Ectodermal cell (in vitro differentiated cells): ENCODE data around the gene RD3L. TPM values are rescaled to one million over a fixed set of nuclear protein-coding genes. Genes with fewer than 3 reads are reported as not detected.
"Not testable (repeated sequence)": the region's sequence is repeated elsewhere in the genome, so short reads cannot be mapped to it uniquely, and the experiment has no call there.

ENCODE experiments used
- H3K27ac ChIP-seq: 2 replicates; pipeline ENCODE4 v1.7.0; 2013; ENCODE audit warnings: mild to moderate bottlenecking, low read depth, low read length; ENCODE audit not compliant: insufficient read depth, poor library complexity, severe bottlenecking
- H3K27me3 ChIP-seq: 2 replicates; pipeline ENCODE4 v1.7.0; 2013; ENCODE audit warnings: mild to moderate bottlenecking, low read length; ENCODE audit not compliant: insufficient read depth, control insufficient read depth, poor library complexity, severe bottlenecking
- H3K36me3 ChIP-seq: one replicate; pipeline ENCODE4 v1.7.0; 2013; ENCODE audit warnings: low read length; ENCODE audit not compliant: control insufficient read depth, insufficient read depth
- H3K4me1 ChIP-seq: one replicate; pipeline ENCODE4 v1.7.0; 2013; ENCODE audit warnings: low read length; ENCODE audit not compliant: control insufficient read depth, insufficient read depth
- H3K4me3 ChIP-seq: 2 replicates; pipeline ENCODE4 v1.7.0; 2013; ENCODE audit warnings: low read depth, low read length, control low read depth; ENCODE audit not compliant: insufficient read depth
- H3K9me3 ChIP-seq: 2 replicates; pipeline ENCODE4 v1.7.0; 2013; ENCODE audit warnings: mild to moderate bottlenecking, low read length, moderate library complexity; ENCODE audit not compliant: control insufficient read depth
- WGBS, 2 experiments: methylation state at CpG; one replicate each; pipeline ENCODE4 v1.1.7; 2013; ENCODE audit warnings: missing lambda C conversion rate in 2 of 2; 5-methylcytosine and 5-hydroxymethylcytosine counted together
- polyA plus RNA-seq, 4 experiments: library from polyadenylated mRNA; stranded (reverse); fragments of 50-300 nt; gene quantifications; one replicate each; pipeline ENCODE4 v1.2.3, GENCODE V29; 2013

Gene RD3L
- not detected for polyA plus RNA-seq (2013, experiment 1 of 4)
- polyA plus RNA-seq (2013, experiment 2 of 4): not detected
- not detected for polyA plus RNA-seq (2013, experiment 3 of 4)
- not detected for polyA plus RNA-seq (2013, experiment 4 of 4)

DNA sequence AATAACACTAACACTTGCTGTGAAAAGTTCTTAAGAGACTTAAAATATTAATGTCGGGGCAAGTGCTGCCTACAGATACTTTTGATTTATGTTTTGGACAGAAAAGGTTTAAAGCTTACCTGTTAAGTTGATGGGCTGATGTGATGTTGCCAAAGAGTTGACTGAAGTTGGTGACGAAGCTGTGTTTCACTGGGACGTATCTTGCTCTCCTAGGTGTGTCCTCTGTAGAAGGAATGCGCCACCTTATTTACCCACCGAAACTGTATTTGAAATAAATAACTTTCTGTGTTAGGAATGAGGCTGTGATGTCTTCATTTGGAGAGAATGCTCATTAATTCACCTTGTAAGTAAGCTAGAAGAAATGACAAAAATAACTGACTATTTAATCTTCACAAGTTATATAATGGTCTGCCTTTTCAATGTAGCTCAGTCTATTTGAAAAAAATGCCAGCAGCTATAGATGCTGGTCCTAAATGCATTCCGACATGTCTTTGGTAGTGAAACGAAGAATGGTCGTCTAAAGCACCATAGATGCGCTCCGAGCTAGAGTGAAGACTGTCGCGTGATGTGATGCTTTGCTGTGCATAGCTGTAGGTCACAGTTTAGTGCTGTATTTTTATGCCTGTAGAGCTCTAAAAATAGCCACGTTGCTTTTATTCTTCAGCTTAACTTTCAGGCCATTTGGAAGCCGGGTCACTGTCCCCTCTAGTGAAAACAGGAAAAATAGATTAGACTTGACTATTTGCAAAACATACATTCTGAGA is at the start of gene RD3L:
Gene RD3L (minus strand): TSS at position 557 of the 764 bp plus-strand sequence. CDS start 834 bp downstream, outside the sequence.
- H3K4me1 ChIP-seq: no peaks in the 10 kb centered on the region
- no peak within 1 kb of the TSS for H3K4me3 ChIP-seq
- no peaks in the 10 kb centered on the region for H3K9me3 ChIP-seq
- no peaks in the 10 kb centered on the region for H3K27me3 ChIP-seq
- H3K36me3 ChIP-seq: no peaks in the 10 kb centered on the region
- no peak within 1 kb of the TSS for H3K27ac ChIP-seq
- 91 to 95% methylated on average over 13 to 14 of the region's 14 CpGs for WGBS, 2 experiments

DNA sequence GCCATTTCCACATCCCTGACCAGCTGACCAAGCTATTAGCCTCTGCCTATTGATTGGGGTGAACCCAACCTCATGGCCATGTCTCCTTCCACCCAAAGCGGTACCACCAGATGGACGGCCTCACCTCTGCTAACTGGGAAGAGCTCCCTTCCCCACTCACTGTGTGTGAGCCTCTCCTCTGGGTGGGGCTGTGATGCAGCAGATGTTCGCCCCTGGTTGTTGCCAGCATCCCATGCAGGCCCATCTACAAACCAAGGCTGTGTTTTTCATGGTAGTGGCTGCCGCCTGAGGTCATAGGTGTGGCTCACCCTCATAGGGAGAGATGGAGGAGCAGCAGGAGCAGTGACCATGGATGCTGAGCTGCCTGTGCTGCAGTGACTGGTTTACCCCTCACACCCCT is 47.6 kb upstream of the RD3L start:
- no peaks in the 10 kb centered on the region for H3K27me3 ChIP-seq
- H3K36me3 ChIP-seq: no peaks in the 10 kb centered on the region
- WGBS, 2 experiments: 91 to 92% methylated on average over 4 of the region's 4 CpGs
- no peaks in the 10 kb centered on the region for H3K4me1 ChIP-seq
- H3K4me3 ChIP-seq: no peak overlapping the region
- no peaks in the 10 kb centered on the region for H3K9me3 ChIP-seq
- H3K27ac ChIP-seq: no peak overlapping the region

GRCh38 chr14:103989034-103989433 is 46.7 kb upstream of the RD3L start:
- Histone ChIP-seq H3K27me3 (no peaks in the 10 kb centered on the region), H3K36me3 (no peaks in the 10 kb centered on the region), H3K27ac (no peak overlapping the region), H3K4me3 (no peak overlapping the region), H3K4me1 (no peaks in the 10 kb centered on the region), H3K9me3 (no peaks in the 10 kb centered on the region)
- WGBS, 2 experiments: 93 to 95% methylated on average over 1 of the region's 1 CpG

GRCh38 chr14:103984196-103984595 is 41.9 kb upstream of the RD3L start:
- H3K4me1 ChIP-seq: no peaks in the 10 kb centered on the region
- H3K4me3 ChIP-seq: no peak overlapping the region
- no peaks in the 10 kb centered on the region for H3K9me3 ChIP-seq
- no peaks in the 10 kb centered on the region for H3K27me3 ChIP-seq
- 91 to 93% methylated on average over 5 of the region's 5 CpGs for WGBS, 2 experiments
- no peak overlapping the region for H3K27ac ChIP-seq
- no peaks in the 10 kb centered on the region for H3K36me3 ChIP-seq

- not testable (repeated sequence) for H3K4me3 ChIP-seq, H3K9me3 ChIP-seq, H3K36me3 ChIP-seq, H3K27ac ChIP-seq, H3K4me1 ChIP-seq, H3K27me3 ChIP-seq
- WGBS, 2 experiments: 60 to 63% methylated on average over 11 of the region's 14 CpGs
Observed at GRCh38 chr14:103980623-103981238, 38.4 kb upstream of the RD3L start.

DNA sequence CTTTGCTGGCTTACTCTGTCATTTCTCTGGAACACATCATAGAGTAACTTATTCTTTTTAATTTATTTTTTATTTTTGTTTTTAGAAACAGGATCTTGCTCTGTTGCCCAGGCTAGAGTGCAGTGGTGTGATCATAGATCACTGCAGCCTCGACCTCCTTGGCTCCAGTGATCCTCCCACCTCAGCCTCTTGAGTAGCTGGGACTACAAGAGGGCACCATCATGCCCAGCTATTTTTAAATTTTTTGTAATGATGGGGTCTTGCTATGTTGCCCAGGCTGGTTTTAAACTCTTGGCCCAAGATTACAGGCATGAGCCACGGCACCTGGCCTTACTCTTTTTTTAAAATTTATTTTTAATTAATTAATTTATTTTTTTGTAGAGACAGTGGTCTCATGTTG is 32.2 kb upstream of the RD3L start:
- no peak overlapping the region for H3K27ac ChIP-seq
- H3K4me3 ChIP-seq: no peak overlapping the region
- WGBS, 2 experiments: 78 to 85% methylated on average over 1 of the region's 2 CpGs
- H3K27me3 ChIP-seq: no peaks in the 10 kb centered on the region
- no peaks in the 10 kb centered on the region for H3K9me3 ChIP-seq
- H3K36me3 ChIP-seq: no peaks in the 10 kb centered on the region
- no peaks in the 10 kb centered on the region for H3K4me1 ChIP-seq

GRCh38 chr14:103973354-103973753 is 31.0 kb upstream of the RD3L start:
- Histone ChIP-seq H3K9me3 (no peaks in the 10 kb centered on the region), H3K27ac (no peak overlapping the region), H3K36me3 (no peaks in the 10 kb centered on the region), H3K4me3 (no peak overlapping the region), H3K4me1 (no peaks in the 10 kb centered on the region), H3K27me3 (no peaks in the 10 kb centered on the region)
- 88 to 89% methylated on average over 4 of the region's 4 CpGs for WGBS, 2 experiments

- H3K4me3 ChIP-seq: no peak overlapping the region
- H3K27me3 ChIP-seq: no peaks in the 10 kb centered on the region
- H3K27ac ChIP-seq: no peak overlapping the region
- 91 to 92% methylated on average over 4 of the region's 4 CpGs for whole genome bisulfite sequencing, 2 experiments
- H3K36me3 ChIP-seq: no peaks in the 10 kb centered on the region
- no peaks in the 10 kb centered on the region for H3K9me3 ChIP-seq
- no peaks in the 10 kb centered on the region for H3K4me1 ChIP-seq
Observed at GRCh38 chr14:103969961-103970360, 27.6 kb upstream of the RD3L start.

DNA sequence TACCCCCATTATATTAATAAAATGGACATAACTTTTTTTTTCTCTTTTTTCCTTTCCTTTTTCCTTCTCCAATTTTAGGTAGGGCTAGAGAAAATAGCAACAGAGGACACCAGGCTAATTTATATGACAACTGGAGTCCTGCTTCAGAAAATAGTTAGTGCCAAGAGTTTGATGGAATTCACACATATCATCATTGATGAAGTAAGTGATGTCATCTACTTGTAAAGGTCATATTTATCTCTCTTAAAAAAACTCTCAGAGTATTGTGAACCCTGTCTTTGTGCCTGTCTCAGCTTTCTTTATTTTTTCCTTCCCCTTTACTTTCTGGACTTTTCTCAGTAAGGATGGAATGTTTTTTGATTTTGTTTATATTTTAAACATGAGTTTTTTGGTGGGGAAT is 24.3 kb upstream of the RD3L start:
- Histone ChIP-seq H3K27me3 (no peaks in the 10 kb centered on the region), H3K4me3 (no peak overlapping the region), H3K36me3 (no peaks in the 10 kb centered on the region), H3K9me3 (no peaks in the 10 kb centered on the region), H3K27ac (no peak overlapping the region), H3K4me1 (no peaks in the 10 kb centered on the region)

- 87 to 89% methylated on average over 5 of the region's 5 CpGs for WGBS, 2 experiments
- Histone ChIP-seq H3K27me3 (no peaks in the 10 kb centered on the region), H3K36me3 (no peaks in the 10 kb centered on the region), H3K27ac (no peak overlapping the region), H3K4me1 (no peaks in the 10 kb centered on the region), H3K4me3 (no peak overlapping the region), H3K9me3 (no peaks in the 10 kb centered on the region)
Observed at GRCh38 chr14:103961928-103962578, 19.7 kb upstream of the RD3L start.
